OCI-LY1 (cell line): ENCODE results near the gene PDGFA.

Source experiments
- H2AFZ ChIP-seq: fragments of 200-600 bp; sonication (generic), shearing (Covaris generic); 2 replicates; pipeline ENCODE4 v1.6.0; 2014; ENCODE audit warnings: antibody characterized with exemption, mild to moderate bottlenecking, low read length
- H3F3A ChIP-seq: fragments of 200-600 bp; sonication (generic), shearing (Covaris generic); 2 replicates; pipeline ENCODE4 v1.6.0; 2014; ENCODE audit warnings: mild to moderate bottlenecking, antibody characterized with exemption, low read length, moderate library complexity; ENCODE audit not compliant: insufficient read depth
- H3K27ac ChIP-seq: fragments of 200-600 bp; sonication (generic); 2 replicates; pipeline ENCODE4 v1.5.1; 2014; ENCODE audit warnings: low read length, mixed run types, mild to moderate bottlenecking, low read depth; ENCODE audit not compliant: poor library complexity, severe bottlenecking
- H3K27me3 ChIP-seq: fragments of 200-600 bp; sonication (generic); 2 replicates; pipeline ENCODE4 v1.6.0; 2014; ENCODE audit warnings: antibody characterized with exemption, mild to moderate bottlenecking, low read length, moderate library complexity; ENCODE audit not compliant: insufficient read depth
- H3K36me3 ChIP-seq: fragments of 200-600 bp; sonication (generic); 2 replicates; pipeline ENCODE4 v1.6.1; 2014; ENCODE audit warnings: mild to moderate bottlenecking, antibody characterized with exemption, low read length, moderate library complexity, mixed read lengths; ENCODE audit not compliant: insufficient read depth
- H3K4me1 ChIP-seq: fragments of 200-600 bp; sonication (generic); 2 replicates; pipeline ENCODE4 v1.5.1; 2014; ENCODE audit warnings: mild to moderate bottlenecking, low read length, moderate library complexity; ENCODE audit not compliant: insufficient read depth, severe bottlenecking
- H3K4me2 ChIP-seq: fragments of 200-600 bp; sonication (generic), shearing (Covaris generic); 2 replicates; pipeline ENCODE4 v1.6.1; 2014; ENCODE audit warnings: low read length
- H3K4me3 ChIP-seq: fragments of 200-600 bp; sonication (generic); 2 replicates; pipeline ENCODE4 v1.5.1; 2014; ENCODE audit warnings: low read length, low read depth, mild to moderate bottlenecking, mixed read lengths; ENCODE audit not compliant: poor library complexity, severe bottlenecking
- H3K79me2 ChIP-seq: fragments of 200-600 bp; shearing (Covaris generic); 2 replicates; pipeline ENCODE4 v1.6.1; 2016; ENCODE audit warnings: mixed run types, low read length, mixed read lengths; ENCODE audit not compliant: insufficient read depth
- H3K9ac ChIP-seq: fragments of 200-600 bp; sonication (generic), shearing (Covaris generic); 2 replicates; pipeline ENCODE4 v1.6.1; 2014; ENCODE audit warnings: mild to moderate bottlenecking, low read length, mixed read lengths
- H3K9me2 ChIP-seq: fragments of 200-600 bp; sonication (generic), shearing (Covaris generic); 2 replicates; pipeline ENCODE4 v1.6.1; 2014; ENCODE audit warnings: low read depth, mild to moderate bottlenecking, low read length, mixed read lengths
- H3K9me3 ChIP-seq: fragments of 200-600 bp; shearing (Covaris generic); 2 replicates; pipeline ENCODE4 v1.6.1; 2014; ENCODE audit warnings: low read length, mixed read lengths
- H4K20me1 ChIP-seq: fragments of 200-600 bp; sonication (generic), shearing (Covaris generic); 2 replicates; pipeline ENCODE4 v1.6.0; 2016; ENCODE audit warnings: mild to moderate bottlenecking, low read length; ENCODE audit not compliant: insufficient read depth
- EZH2 ChIP-seq: fragments of 200-600 bp; sonication (generic), shearing (Covaris generic); IDR thresholded peaks from 2 replicates; pipeline ENCODE4 v1.8.0; 2017; ENCODE audit warnings: borderline replicate concordance, mixed run types, mild to moderate bottlenecking, antibody characterized with exemption, low read length, moderate library complexity, mixed read lengths
- TF ChIP-seq, protein P1 (sequence below): fragments of 200-600 bp; sonication (generic), shearing (Covaris generic); IDR thresholded peaks from 2 replicates; pipeline ENCODE4 v1.5.1; 2017; ENCODE audit warnings: mild to moderate bottlenecking, antibody characterized with exemption, low read length, moderate library complexity, mixed read lengths

PDGFA gene

GRCh38 chr7:475425-475728, 44.3 kb downstream of the PDGFA start:
- H3K27ac ChIP-seq, result no peak overlapping the region
- no peaks in the 10 kb centered on the region for H3K36me3 ChIP-seq
- H3K27me3 ChIP-seq, result no peaks in the 10 kb centered on the region
- H4K20me1 ChIP-seq, result no peaks in the 10 kb centered on the region
- H2AFZ ChIP-seq, result no peak overlapping the region
- H3K9me3 ChIP-seq, result no peaks in the 10 kb centered on the region
- H3K9ac ChIP-seq, result no peak overlapping the region
- no peaks in the 10 kb centered on the region for H3K4me1 ChIP-seq
- no peaks in the 10 kb centered on the region for H3K79me2 ChIP-seq
- H3K4me3 ChIP-seq, result no peak overlapping the region
- H3F3A ChIP-seq, result no peaks in the 10 kb centered on the region
- no peak overlapping the region for H3K4me2 ChIP-seq
- H3K9me2 ChIP-seq, result no peaks in the 10 kb centered on the region
- TF ChIP-seq, protein P1, sequence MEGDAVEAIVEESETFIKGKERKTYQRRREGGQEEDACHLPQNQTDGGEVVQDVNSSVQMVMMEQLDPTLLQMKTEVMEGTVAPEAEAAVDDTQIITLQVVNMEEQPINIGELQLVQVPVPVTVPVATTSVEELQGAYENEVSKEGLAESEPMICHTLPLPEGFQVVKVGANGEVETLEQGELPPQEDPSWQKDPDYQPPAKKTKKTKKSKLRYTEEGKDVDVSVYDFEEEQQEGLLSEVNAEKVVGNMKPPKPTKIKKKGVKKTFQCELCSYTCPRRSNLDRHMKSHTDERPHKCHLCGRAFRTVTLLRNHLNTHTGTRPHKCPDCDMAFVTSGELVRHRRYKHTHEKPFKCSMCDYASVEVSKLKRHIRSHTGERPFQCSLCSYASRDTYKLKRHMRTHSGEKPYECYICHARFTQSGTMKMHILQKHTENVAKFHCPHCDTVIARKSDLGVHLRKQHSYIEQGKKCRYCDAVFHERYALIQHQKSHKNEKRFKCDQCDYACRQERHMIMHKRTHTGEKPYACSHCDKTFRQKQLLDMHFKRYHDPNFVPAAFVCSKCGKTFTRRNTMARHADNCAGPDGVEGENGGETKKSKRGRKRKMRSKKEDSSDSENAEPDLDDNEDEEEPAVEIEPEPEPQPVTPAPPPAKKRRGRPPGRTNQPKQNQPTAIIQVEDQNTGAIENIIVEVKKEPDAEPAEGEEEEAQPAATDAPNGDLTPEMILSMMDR, result no peak
- TF ChIP-seq EZH2, result no peak

- H3K79me2 ChIP-seq, result no peaks in the 10 kb centered on the region
- no peaks in the 10 kb centered on the region for H4K20me1 ChIP-seq
- H3K4me1 ChIP-seq, result no peaks in the 10 kb centered on the region
- H2AFZ ChIP-seq, result no peak overlapping the region
- H3K4me3 ChIP-seq, result no peak overlapping the region
- H3K36me3 ChIP-seq, result no peaks in the 10 kb centered on the region
- no peak for TF ChIP-seq EZH2
- TF ChIP-seq, protein P1, result no peak
- H3K27ac ChIP-seq, result no peak overlapping the region
- no peak overlapping the region for H3K9ac ChIP-seq
- H3K27me3 ChIP-seq, result no peaks in the 10 kb centered on the region
- H3K9me3 ChIP-seq, result no peaks in the 10 kb centered on the region
- no peak overlapping the region for H3K4me2 ChIP-seq
- no peaks in the 10 kb centered on the region for H3F3A ChIP-seq
- H3K9me2 ChIP-seq, result no peaks in the 10 kb centered on the region
Measured at GRCh38 chr7:474605-475424, 44.8 kb downstream of the PDGFA start.

- no peaks in the 10 kb centered on the region for H3K9me2 ChIP-seq
- no peak overlapping the region for H3K9ac ChIP-seq
- no peaks in the 10 kb centered on the region for H3K36me3 ChIP-seq
- no peaks in the 10 kb centered on the region for H3K4me1 ChIP-seq
- no peak overlapping the region for H3K27ac ChIP-seq
- TF ChIP-seq, protein P1, result no peak
- TF ChIP-seq EZH2, result no peak
- no peak overlapping the region for H3K4me3 ChIP-seq
- H2AFZ ChIP-seq, result no peak overlapping the region
- no peaks in the 10 kb centered on the region for H3K9me3 ChIP-seq
- no peak overlapping the region for H3K4me2 ChIP-seq
- H3F3A ChIP-seq, result no peaks in the 10 kb centered on the region
- H3K27me3 ChIP-seq, result no peaks in the 10 kb centered on the region
- no peaks in the 10 kb centered on the region for H3K79me2 ChIP-seq
- H4K20me1 ChIP-seq, result no peaks in the 10 kb centered on the region
Measured at GRCh38 chr7:473870-474604, 45.6 kb downstream of the PDGFA start.
